Hematopoietic multipotent progenitor cell treated with erythropoietin and hydrocortisone succinate and interleukin-3 and kit ligand, for 8 days (in vitro differentiated cells): Measurements from ENCODE around the gene POLR2J2.
"Not testable (repeated sequence)": the region's sequence is repeated elsewhere in the genome, so short reads cannot be mapped to it uniquely, and the experiment has no call there.

Experiments
- DNase-seq: peaks from one replicate; pipeline ENCODE4 v3.0.0-alpha.2; 2015

The POLR2J2 gene

DNA sequence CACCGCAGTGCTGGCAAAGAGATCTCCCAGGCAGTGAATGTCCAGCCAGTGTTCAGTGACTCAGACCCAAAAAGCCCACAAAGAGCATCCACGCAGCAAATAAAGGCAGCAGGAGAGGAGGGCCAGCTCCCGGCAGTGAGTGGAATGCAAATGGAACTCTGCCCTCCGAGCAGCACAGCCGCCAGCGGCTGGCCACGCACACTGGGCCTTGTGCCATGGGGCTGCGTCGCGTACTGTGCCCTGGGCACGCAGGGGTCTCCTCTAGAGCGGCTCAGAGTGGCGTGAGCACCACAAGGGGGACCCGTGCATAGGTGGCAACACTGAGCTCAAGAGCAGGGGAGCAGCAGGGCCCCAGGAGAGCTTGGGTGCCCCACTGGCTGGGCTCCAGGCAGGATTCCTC, 3.9 kb downstream of the POLR2J2 start:
- DNase-seq, result not testable (repeated sequence)

DNA sequence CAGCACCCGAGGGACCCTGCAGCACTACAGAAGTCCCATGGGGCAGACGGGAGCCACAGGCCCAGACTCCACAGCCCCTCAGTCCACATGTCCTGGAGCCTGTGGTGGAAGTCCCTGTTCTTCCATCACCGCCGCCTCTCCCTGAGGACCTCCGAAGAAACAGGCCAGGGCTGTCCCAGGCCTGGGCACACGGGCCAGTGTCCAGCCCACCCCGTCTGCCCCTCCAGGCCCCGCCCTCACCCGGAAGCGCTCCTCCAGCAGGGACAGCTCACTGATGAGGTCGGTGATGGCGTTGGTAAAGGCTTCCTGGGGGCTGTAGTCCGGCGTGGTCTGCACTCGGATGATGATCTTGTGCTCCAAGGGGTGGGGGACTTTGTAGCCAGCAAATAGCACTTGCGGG, 4.6 kb downstream of the POLR2J2 start:
- not testable (repeated sequence) for DNase-seq

DNA sequence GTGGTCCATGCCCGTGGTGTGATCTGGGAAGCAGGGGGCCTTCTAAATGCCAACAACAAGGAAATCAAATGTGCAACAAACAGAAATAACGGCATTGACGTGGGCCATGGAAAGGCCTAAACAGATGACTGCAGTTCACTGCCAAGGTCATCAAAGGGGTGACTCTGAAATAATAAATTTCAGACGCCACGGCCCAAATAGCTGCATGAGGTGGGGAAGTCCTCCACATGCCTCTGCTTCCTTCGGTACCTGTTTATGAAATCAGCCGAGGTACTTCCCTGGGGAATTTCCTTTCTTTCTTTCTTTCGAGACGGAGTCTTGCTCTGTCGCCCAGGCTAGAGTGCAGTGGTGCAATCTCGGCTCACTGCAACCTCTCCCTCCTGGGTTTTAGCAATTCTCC, 6.7 kb downstream of the POLR2J2 start:
- DNase-seq, result not testable (repeated sequence)

DNA sequence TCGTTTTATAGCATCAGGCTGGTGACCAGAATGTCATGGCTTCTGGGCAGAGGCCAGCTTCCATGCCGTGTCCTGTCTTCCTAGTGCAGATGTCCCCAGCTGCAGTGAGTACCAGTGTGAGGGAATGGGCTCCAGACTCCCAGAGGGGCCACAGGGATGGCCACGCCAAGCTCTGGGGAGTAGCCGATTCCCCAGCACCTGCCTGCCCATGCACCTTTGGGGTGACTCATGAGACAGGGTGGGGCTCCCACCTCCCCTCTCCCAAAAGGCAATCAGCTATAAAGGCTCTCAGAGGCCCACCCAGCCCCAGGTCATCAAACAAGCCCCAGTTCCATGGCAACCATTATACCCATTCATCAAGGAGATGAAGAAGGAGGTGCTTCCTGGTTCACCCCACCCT, 21.5 kb downstream of the POLR2J2 start, which contains the start of gene SPDYE2B:
Gene SPDYE2B (plus strand): TSS at position 396 of the 400 bp plus-strand sequence. CDS start 2,030 bp downstream, outside the sequence.
- not testable (repeated sequence) for DNase-seq

DNA sequence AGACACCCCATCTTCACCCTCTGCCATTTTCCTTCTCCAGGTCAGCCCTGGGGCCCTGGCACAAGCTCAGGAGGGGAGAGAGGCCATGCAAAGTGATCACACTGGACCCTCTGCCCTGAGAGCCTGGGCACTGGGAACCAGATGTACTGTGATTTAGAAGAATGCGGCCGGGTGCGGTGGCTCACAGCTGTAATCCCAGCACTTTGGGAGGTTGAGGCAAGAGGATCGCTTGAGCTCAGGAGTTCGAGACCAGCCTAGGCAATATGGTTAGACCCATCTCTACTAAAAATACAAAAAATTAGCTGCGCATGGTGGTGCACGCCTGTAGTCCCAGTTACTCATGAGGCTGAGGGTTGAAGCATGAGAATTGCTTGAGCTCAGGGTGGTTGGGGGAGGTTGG, 23.6 kb downstream of the POLR2J2 start:
- not testable (repeated sequence) for DNase-seq

DNA sequence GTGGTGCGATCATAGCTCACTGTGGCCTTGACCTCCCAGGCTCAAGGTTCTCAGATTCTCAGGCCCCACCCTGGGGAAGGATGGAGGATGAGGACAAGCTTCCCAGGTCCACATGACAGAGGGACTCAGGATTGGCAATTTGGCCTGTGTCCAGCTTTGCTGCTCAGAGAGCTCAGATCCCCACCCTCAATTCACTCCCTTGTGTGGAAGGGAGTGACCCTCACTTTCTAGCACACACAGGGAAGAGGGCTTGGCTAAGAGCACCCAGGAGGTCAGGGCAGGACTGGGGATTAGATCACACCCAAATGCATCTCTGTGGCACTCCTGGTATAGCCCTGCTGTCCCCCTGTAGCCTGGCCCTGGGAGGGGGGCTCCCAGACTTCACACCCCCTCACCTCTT, 28.1 kb downstream of the POLR2J2 start:
- DNase-seq, result not testable (repeated sequence)

DNA sequence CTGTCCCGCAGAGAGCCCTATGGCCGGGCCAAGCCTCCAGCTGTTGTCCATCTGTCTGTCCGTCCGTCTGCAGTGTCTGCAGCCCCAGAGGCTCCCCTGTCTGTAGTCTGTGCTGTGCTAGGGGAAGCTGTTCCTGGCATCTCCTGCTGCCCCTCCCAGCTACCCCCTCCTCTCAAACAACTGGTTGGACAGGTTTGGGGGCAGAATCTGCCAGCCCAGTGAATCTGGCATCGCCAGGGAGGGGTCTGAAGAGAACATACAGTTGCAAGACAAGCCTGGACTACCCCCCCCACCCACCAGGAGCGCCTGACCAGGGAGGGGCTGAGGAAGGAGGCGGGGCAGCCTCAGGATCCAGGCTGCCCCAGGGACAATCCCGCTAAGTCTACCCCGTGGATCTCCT, 28.8 kb downstream of the POLR2J2 start, which contains the start of gene UPK3BL1:
Gene UPK3BL1 (minus strand): TSS at position 101 of the 400 bp plus-strand sequence. CDS start 50 bp downstream, at position 51.
- not testable (repeated sequence) for DNase-seq

DNA sequence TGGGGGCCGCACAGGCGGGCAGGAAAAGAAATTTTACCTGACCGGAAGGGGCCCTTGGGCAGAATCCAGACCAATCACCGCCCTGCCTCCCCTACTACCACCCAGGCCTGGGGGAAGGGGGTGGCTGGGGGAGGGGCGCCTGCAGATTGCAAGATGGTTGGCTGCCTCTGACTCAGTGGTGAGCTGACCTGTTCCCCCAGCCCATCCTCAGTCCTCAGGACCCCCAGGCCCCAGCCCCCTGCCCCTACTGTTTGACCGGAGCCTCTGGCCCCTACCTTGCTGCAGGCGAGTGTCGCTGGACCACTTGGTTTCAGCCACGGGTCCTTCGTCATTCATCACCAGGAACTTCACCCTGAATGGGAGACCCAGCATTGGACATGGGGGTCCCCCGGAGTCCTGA, 32.6 kb downstream of the POLR2J2 start:
- not testable (repeated sequence) for DNase-seq

DNA sequence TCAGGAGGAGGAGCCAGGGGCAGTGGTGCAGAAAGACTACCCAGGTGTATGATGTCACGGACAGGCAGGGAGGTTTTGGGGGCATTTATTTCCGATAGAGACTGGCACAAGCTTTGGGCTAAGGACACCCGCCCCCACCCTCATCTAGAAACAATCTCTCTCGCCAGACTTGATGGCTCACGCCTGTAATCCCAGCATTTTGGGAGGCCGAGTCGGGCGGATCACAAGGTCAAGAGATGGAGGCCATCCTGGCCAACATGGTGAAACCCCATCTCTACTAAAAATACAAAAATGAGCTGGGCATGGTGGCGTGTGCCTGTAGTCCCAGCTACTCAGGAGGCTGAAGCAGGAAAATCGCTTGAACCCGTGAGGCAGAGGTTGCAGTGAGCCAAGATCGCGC, 34.5 kb downstream of the POLR2J2 start:
- not testable (repeated sequence) for DNase-seq

DNA sequence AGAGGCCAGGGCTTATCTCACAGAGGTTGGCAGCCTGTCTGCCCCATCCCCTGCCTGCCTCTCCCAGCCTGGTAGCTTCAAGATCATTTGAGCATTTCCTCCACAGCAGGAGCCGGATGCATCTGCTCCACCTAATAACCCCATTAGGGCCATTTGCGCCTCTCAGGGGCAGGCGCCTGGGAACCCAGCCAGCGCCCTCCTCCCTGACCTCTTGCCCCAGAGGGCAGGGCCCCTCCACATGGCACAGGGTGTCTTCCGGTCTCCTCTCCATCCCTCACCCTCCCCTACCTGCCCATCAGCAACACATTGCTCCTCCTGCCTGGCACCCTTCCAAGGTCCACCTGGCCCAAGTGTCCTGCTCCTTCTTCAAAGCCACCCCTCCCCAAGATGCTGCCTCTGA, 36.1 kb downstream of the POLR2J2 start:
- DNase-seq, result not testable (repeated sequence)

DNA sequence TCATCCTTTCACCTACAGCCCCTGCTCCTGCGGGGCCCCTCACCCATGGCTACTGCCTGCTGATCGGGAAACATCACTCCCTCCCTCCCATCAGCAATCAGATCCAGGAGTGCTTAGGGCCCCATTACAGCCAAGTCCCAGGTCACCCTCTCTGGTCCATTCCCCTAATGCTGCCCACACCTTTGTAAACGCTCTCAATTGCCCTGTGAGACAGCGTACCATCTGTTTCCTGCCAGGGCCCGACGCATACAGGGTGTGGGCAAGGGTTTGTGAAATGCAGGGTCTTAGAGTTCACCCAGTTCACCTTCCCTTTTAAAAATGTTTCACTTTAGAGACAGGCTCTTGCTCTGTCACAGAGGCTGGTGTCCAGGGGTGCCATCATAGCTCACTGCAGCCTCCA, 37.2 kb downstream of the POLR2J2 start:
- DNase-seq, result not testable (repeated sequence)

DNA sequence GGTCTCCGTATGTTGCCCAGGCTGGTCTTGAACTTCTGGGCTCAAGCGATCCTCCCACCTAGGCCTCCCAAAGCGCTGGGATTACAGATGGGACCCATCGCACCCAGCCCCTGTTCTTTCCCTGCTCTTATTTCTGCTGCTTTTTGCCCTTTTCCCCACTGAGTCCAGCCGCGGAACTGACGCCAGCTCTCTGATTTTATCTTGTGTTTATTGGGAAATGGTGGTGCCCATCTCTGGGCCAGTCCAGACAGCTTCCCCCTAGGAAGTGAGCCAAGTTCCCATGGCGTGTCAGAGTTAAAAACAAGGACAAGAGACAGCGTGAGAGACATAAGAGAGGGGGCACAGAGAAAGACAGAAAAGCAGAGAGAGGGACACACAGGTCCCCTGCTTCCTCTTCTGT, 40.8 kb downstream of the POLR2J2 start:
- not testable (repeated sequence) for DNase-seq

DNA sequence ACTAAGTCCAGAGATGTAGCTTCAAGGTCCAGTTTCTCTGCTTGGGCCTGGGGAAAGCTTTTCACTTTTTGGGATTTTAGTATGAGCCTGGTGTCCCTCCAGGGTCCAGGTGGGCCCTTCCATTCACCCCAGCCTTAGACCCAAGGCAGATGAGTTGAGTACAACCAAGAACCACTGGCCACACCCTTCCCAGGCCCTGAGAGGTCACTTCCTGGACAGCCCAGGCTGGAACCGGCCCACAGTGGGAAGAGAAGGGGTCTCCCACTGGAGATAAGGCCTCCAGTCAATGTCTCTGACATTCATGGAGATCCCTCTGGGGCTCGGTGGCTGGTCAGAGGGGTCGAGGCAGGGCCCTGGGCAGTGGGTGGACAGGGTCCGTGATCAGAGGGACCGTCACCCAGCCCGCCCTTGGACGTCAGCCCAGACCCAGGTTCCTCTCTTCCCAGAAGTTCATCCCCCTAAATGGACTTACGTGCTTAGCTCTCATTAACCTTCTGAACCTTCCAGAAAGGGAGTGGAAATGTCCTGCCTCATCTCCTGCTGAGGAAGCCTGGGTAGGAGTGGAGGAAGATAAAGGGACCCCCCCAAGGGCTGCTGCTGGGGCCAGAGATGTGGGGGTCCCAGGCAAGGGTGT, 44.1 kb downstream of the POLR2J2 start:
- not testable (repeated sequence) for DNase-seq

DNA sequence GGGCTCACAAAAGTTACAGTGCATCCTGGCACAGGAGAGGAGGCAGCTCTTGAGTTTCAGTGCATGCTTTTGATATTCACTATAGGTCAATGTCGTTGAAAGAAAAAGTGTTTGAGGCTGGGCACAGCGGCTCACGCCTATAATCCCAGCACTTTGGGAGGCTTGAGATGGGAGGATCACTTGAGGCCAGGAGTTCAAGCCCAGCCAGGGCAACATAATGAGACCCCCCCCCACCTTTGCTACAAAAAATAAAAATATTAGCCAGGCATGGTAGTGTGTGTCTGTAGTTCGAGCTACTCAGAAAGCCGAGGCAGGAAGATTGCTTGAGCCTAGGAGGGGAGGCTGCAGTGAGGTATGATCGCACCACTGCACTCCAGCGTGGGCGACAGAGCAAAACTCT, 53.3 kb downstream of the POLR2J2 start:
- not testable (repeated sequence) for DNase-seq

DNA sequence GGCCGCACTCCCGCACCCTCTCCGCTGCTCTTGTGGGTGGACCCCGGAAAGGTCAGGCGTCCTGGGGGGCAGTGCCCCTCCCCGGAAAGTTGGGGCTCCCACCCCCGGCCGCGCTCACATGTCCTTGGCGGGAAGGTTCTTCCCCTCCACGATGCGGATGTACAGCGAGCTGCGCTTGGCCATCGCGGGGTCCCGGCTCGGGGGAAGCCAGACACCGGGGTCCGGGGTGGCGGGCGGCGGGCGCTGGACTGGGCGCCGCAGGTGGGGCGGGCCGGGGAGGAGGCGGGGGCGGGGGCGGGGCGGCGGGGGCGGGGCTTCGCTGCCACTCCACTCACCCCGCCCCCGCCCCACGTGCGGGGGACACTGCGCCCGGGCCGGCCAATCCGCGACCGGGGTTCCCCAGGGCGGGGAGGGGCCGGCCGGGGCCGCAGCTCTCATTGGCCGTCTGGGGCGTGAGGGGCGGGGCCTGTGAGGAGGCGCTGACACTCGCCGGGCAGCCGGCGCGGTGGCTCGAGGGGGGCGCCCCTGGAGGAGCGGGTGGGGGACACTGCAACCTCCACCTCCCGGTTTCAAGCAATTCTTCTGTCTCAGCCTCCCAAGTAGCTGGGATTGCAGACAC, 54.8 kb downstream of the POLR2J2 start, which contains the start of gene RASA4:
Gene RASA4 (minus strand): TSS at position 250 of the 619 bp plus-strand sequence. CDS start 67 bp downstream, at position 183.
- not testable (repeated sequence) for DNase-seq
